ENCODE measurements around the gene CYSLTR2. TPM values are rescaled to one million over a fixed set of nuclear protein-coding genes. Genes with fewer than 3 reads are reported as not detected.
A peak's percentile ranks its signal among the peaks of the same experiment; 100 is the strongest.

Gene CYSLTR2
- total and polyA plus RNA-seq, 3 donors from 2014 or later = 0.31 to 0.76 (median 0.62) TPM

DNA sequence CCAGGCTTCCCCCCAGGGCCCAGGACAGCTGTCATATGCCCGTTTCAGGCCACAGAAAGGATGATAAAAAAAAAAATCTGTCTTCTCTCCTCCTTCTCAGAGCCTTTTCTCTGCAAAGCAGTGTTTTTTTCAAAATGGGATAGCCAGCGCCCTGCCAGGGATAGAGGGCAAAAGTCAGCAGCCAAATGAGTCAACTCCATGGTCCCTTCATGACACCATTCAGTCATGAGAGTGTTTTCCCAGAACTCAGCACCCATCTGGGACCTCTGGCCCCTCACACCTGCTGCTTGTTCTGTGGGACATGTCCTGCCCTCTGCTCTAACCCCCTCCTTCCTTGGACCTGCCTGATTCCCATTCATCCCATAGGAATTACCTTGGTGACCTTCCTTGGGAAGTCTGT is 95.0 kb downstream of the CYSLTR2 start:
- no peaks in the 10 kb centered on the region for H3K27me3 ChIP-seq
- 85 to 100% methylated on average over 2 of the region's 2 CpGs for WGBS, 2 donors
- no peak overlapping the region for H3K4me3 ChIP-seq
- no peak for DNase-seq
- H3K4me1 ChIP-seq = peaks cover 12% of the 10 kb centered on the region
- no peaks in the 10 kb centered on the region for H3K36me3 ChIP-seq (ENCODE audit: low read depth, missing control alignments)
- H3K27ac ChIP-seq = no peak overlapping the region
- H3K9me3 ChIP-seq = no peaks in the 10 kb centered on the region
- intact Hi-C loops (cut with DNase I; ENCODE audit: low total_unique reads) = no loop called here
- no peak for TF ChIP-seq POLR2A (IDR thresholded peaks at IDR 0.05)
- TF ChIP-seq, protein P1, sequence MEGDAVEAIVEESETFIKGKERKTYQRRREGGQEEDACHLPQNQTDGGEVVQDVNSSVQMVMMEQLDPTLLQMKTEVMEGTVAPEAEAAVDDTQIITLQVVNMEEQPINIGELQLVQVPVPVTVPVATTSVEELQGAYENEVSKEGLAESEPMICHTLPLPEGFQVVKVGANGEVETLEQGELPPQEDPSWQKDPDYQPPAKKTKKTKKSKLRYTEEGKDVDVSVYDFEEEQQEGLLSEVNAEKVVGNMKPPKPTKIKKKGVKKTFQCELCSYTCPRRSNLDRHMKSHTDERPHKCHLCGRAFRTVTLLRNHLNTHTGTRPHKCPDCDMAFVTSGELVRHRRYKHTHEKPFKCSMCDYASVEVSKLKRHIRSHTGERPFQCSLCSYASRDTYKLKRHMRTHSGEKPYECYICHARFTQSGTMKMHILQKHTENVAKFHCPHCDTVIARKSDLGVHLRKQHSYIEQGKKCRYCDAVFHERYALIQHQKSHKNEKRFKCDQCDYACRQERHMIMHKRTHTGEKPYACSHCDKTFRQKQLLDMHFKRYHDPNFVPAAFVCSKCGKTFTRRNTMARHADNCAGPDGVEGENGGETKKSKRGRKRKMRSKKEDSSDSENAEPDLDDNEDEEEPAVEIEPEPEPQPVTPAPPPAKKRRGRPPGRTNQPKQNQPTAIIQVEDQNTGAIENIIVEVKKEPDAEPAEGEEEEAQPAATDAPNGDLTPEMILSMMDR (IDR thresholded peaks at IDR 0.05) = no peak

DNA sequence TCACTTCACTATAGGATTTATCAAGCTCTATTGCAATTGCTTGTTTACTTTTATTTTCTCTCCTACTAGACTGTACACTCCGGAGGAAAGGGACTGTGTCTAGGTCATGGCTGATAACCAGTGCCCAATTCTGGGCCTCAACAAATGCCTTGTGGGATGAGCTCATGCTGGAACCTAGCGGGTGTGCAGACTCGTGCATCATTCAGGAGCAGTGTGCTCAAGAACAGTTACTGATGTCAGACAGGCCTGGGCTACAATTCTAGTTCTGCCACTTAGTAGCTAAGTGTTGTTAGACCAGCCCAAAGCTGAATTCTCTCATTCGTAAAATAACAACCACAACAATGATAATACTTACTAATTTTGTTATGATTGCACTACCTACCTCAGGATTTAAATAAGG is 95.4 kb downstream of the CYSLTR2 start:
- Histone ChIP-seq H3K9me3 (no peaks in the 10 kb centered on the region), H3K4me3 (no peak overlapping the region), H3K36me3 (ENCODE audit: low read depth, missing control alignments) (no peaks in the 10 kb centered on the region), H3K27me3 (no peaks in the 10 kb centered on the region), H3K27ac (no peak overlapping the region), H3K4me1 (peaks cover 12% of the 10 kb centered on the region)
- 78 to 80% methylated on average over 4 of the region's 4 CpGs for WGBS, 2 donors
- no peak for DNase-seq
- TF ChIP-seq POLR2A (IDR thresholded peaks at IDR 0.05) = no peak
- TF ChIP-seq, protein P1 (IDR thresholded peaks at IDR 0.05) = no peak
- intact Hi-C loops (cut with DNase I; ENCODE audit: low total_unique reads) = no loop called here

DNA sequence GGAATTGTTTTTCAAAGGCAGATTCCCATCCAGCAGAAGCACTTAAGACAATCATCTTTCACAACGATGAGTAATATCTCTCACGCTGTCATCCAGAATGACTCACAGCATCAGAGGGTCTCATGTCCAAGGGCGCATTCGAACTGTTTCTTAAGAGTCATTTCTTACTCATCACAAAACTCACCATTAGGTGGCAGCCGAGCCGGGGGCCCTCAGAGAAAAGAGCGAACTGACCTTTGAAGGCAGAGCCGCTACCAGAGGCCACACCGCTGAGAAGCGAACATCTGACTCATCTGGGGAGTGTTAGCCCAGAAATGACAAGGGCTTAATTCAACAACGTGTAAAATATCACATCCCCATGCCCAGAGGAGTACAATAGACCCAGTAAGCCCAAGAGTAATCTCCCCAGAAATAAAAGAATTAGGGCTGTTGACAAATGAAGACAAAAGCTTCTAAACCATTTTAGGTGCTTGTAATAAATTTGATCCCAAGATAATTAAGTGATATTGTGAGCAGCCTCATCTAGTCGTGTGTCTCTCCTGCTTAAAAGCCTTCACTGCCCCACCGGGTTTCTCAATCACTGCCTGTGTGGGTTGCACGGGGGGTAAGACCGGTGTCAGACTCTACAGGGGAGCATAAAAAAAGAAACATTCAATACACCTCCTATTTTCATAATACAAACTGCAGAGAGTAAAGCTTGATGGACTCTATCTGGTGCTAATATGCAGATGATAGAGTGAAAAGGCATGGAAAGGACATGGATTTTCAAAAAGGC is 96.2 kb downstream of the CYSLTR2 start:
- Histone ChIP-seq H3K4me1 (peaks cover 12% of the 10 kb centered on the region), H3K4me3 (no peak overlapping the region), H3K9me3 (no peaks in the 10 kb centered on the region), H3K36me3 (ENCODE audit: low read depth, missing control alignments) (no peaks in the 10 kb centered on the region), H3K27me3 (no peaks in the 10 kb centered on the region), H3K27ac (peak overlapping the region; percentile 14 to 69)
- intact Hi-C loops (cut with DNase I; ENCODE audit: low total_unique reads) = no loop called here
- peak; percentile 44 for DNase-seq
- TF ChIP-seq POLR2A (IDR thresholded peaks at IDR 0.05) = no peak
- TF ChIP-seq, protein P1 (IDR thresholded peaks at IDR 0.05) = no peak
- 65 to 67% methylated on average over 15 of the region's 15 CpGs for WGBS, 2 donors

DNA sequence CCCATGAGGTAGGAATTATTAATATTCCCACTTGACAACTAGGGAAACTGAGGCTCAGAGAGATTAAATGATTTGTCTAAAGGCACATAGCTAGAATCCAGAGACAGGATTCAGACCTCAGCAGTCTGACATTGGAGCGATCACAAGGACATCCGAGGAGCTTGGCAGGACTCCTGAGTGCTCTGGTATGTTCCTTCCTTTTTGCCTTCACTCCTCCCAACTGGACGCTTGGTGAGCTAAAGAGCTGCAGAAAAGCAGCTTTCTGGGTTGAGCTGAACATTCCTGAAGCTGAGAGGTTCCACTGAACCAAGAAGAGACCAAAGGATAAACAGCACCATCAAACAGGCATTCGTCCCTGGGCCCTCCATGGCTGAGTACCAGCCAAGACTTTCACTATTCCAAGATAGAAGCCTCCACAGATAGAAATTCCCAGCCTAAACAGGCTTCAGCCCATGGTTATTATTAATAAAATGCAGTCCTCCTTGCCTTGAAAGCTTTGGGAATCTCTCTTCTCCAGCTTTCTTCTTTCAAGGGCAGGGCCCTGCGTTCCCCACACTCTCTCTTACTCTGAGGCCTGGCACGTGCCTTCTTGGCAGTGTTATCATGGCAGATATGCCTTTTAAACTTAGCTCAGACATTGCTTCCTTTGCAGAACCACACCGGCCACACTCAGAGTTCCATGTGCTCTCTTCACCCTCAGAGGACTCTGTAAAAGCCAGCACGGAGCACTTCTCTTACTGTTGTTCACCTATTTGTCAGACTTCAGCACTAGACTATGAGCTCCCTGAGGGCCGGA is 97.1 kb downstream of the CYSLTR2 start:
- peaks cover 12% of the 10 kb centered on the region for H3K4me1 ChIP-seq
- no peaks in the 10 kb centered on the region for H3K9me3 ChIP-seq
- intact Hi-C loops (cut with DNase I; ENCODE audit: low total_unique reads) = no loop called here
- no peaks in the 10 kb centered on the region for H3K27me3 ChIP-seq
- TF ChIP-seq POLR2A (IDR thresholded peaks at IDR 0.05) = no peak
- TF ChIP-seq, protein P1 (IDR thresholded peaks at IDR 0.05) = no peak
- 43 to 54% methylated on average over 9 of the region's 9 CpGs for WGBS, 2 donors
- no peak overlapping the region for H3K4me3 ChIP-seq
- DNase-seq = peak; percentile 71
- H3K27ac ChIP-seq = peak overlapping the region; percentile 36 to 69
- H3K36me3 ChIP-seq (ENCODE audit: low read depth, missing control alignments) = no peaks in the 10 kb centered on the region
